Small intestine (tissue), 7 donors: Measurements from ENCODE around the gene XBP1. TPM values are rescaled to one million over a fixed set of nuclear protein-coding genes. Genes with fewer than 3 reads are reported as not detected.
A peak's percentile ranks its signal among the peaks of the same experiment; 100 is the strongest.

Experiments used
- DNase-seq, 2 donors: peaks; one replicate each; pipeline versions ENCODE4 v3.0.0 to v3.0.0-alpha.2; 2013
- FAIRE-seq: peaks from 2 replicates; lab custom pipeline; 2012; peaks lifted over from hg19 to GRCh38; lab: Jason Lieb, UNC
- H3K27ac ChIP-seq, 3 donors: one replicate each; pipeline ENCODE4 v1.5.1; 2013; ENCODE audit warnings: low read length in 2 of 3, mild to moderate bottlenecking in 2 of 3, control low read depth in 1 of 3, inconsistent platforms in 1 of 3, low read depth in 1 of 3, moderate library complexity in 1 of 3
- H3K27me3 ChIP-seq, 3 donors: one replicate each; pipeline ENCODE4 v1.6.1; 2013; ENCODE audit warnings: low read length in 3 of 3, inconsistent platforms in 1 of 3; ENCODE audit not compliant: control insufficient read depth in 3 of 3, insufficient read depth in 3 of 3
- H3K36me3 ChIP-seq, 3 donors: one replicate each; pipeline ENCODE4 v1.6.1; 2013; ENCODE audit warnings: low read length in 3 of 3, inconsistent platforms in 1 of 3, low read depth in 1 of 3, mild to moderate bottlenecking in 1 of 3, moderate library complexity in 1 of 3; ENCODE audit not compliant: control insufficient read depth in 3 of 3, insufficient read depth in 2 of 3
- H3K4me1 ChIP-seq, 3 donors: one replicate each; pipeline ENCODE4 v1.6.1; 2013; ENCODE audit warnings: low read length in 2 of 3, inconsistent platforms in 1 of 3, low read depth in 1 of 3, mild to moderate bottlenecking in 1 of 3, moderate library complexity in 1 of 3; ENCODE audit not compliant: control insufficient read depth in 3 of 3, insufficient read depth in 2 of 3
- H3K4me3 ChIP-seq, 3 donors: one replicate each; pipeline ENCODE4 v1.5.1; 2013; ENCODE audit warnings: low read length in 3 of 3, control low read depth in 1 of 3, inconsistent platforms in 1 of 3, low read depth in 1 of 3, mild to moderate bottlenecking in 1 of 3, moderate library complexity in 1 of 3
- H3K9me3 ChIP-seq, 2 donors: one replicate each; pipeline ENCODE4 v1.6.1; 2013; ENCODE audit warnings: low read depth in 1 of 2, low read length in 1 of 2; ENCODE audit not compliant: control insufficient read depth in 2 of 2, insufficient read depth in 1 of 2
- WGBS, 3 donors: extraction: QIAGEN DNeasy Blood & Tissue Kit; methylation state at CpG; one replicate each; pipeline ENCODE4 v1.1.7; 2013; 5-methylcytosine and 5-hydroxymethylcytosine counted together
- polyA plus RNA-seq, 4 donors: library from polyadenylated mRNA; stranded (reverse) in 3 of 4; unstranded in 1 of 4; fragments of 200-250 nt in 3 of 4; fragments of 120-200 nt in 1 of 4; gene quantifications; one replicate each; pipeline versions ENCODE4 v1.2.1 to v1.2.3, GENCODE V29; 2013
- donor health status: healthy with polysubstance abuse.
- donor health status: control.
- donor health status: control.
- donor health status: Bipolar disorder and iron deficiency.
- donor health status: healthy.

Gene XBP1
- polyA plus RNA-seq, 4 donors: 60.2 to 263 (median 173) TPM

DNA sequence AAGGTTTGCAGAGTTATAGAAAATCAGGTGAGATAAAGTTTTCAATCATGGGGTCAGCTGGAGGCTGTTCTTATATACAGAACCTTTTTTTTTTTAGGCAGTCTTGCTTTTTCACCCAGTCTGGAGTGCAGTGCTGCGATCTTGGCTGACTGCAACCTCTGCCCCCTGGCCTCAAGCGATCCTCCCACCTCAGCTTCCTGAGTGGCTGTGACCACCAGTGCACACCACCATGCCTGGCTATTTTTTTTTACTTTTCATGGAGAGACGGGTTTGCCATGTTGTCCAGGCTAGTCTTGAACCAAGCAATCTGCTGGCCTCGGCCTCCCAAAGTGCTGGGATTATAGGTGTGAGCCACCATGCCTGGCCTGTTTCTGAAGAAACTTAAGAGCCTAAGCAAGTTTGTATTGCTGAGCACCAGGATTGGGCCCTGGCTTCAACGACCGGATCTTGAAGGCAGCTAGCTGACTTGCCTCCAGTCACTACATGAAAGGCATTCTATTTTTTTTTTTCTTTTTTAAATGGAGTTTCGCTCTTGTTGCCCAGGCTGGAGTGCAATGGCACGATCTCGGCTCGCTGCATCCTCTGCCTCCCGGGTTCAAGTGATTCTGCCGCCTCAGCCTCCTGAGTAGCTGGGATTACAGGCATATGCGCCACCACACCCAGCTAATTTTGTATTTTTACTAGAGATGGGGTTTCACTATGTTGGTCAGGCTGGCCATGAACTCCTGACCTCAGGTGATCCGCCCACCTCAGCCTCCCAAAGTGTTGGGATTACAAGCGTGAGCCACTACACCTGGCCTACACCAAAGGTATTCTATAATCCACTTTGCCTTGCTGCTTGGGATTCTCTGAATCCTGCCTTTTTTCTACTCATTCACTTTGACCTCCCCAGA, 7.6 kb downstream of the XBP1 start:
- no peaks in the 10 kb centered on the region for H3K9me3 ChIP-seq
- peaks cover 22 to 37% (median 28%) of the 10 kb centered on the region in 3 donors for H3K36me3 ChIP-seq
- WGBS, 3 donors: 78 to 84% (median 79%) methylated on average over 15 of the region's 15 CpGs
- no peak overlapping the region for H3K4me3 ChIP-seq
- H3K27ac ChIP-seq: peak overlapping the region in 1 of 3 donors; percentile 52
- peaks cover 0 to 24% (median 7%) of the 10 kb centered on the region in 3 donors for H3K4me1 ChIP-seq
- no peaks in the 10 kb centered on the region for H3K27me3 ChIP-seq
- DNase-seq (no peak), FAIRE-seq (no peak)

DNA sequence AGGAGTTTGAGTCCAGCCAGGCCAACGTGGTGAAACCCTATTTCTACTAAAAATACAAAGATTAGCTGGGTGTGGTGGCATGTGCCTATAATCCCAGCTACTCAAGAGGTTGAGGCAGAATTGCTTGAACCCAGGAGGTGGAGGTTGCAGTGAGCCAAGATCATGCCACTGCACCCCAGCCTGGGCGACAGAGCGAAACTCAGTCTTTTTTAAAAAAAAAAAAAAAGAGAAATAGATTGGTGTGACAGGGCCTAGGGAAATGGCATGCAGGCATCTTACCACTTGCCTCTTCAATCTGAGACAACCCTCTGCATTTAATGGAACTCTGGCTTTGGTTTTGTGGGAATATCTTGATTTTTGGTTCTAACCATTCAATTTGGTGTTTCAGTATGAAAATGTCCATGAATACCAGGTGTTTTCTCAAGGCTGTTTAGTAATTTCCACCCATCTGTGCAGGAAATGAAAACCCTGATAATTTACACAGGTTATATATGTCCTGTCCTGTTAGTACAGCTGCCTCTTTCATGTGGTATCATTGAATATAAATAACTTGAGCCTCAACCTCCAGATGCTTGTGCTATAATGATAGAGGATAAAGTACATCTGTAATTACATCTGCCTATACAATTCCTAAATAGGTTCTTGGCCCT, 8.4 kb downstream of the XBP1 start:
- Histone ChIP-seq H3K4me1 (peaks cover 0 to 18% (median 4%) of the 10 kb centered on the region in 3 donors), H3K36me3 (peaks cover 23 to 36% (median 28%) of the 10 kb centered on the region in 3 donors), H3K9me3 (no peaks in the 10 kb centered on the region), H3K27me3 (no peaks in the 10 kb centered on the region), H3K27ac (peak overlapping the region in 1 of 3 donors; percentile 32), H3K4me3 (no peak overlapping the region)
- FAIRE-seq (no peak), DNase-seq (peak in 1 of 2 donors; percentile 21)
- 47 to 66% (median 58%) methylated on average over 3 of the region's 3 CpGs for WGBS, 3 donors

DNA sequence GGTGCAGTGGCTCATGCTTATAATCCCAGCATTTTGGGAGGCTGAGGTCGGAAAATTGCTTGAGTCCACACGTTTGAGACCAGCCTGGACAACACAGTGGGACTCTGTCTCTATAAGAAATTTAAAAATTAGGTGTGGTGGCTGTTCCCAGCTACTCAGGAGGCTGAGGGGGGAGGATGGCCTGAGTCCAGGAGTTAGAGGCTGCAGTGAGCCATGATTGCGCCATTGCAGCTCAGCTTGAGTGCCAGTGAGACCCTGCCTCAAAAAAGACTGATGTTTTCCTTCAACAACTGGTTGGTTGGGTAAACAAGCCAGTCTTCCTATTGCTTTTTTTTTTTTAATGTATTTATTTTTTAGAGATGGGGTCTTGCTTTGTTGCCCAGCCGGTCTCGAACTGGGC, 9.2 kb downstream of the XBP1 start:
- H3K36me3 ChIP-seq: peaks cover 22 to 34% (median 24%) of the 10 kb centered on the region in 3 donors
- H3K27ac ChIP-seq: peak overlapping the region in 1 of 3 donors; percentile 54
- no peaks in the 10 kb centered on the region for H3K9me3 ChIP-seq
- H3K4me1 ChIP-seq: peaks cover 0 to 13% (median 3%) of the 10 kb centered on the region in 3 donors
- WGBS, 3 donors: 92 to 96% (median 93%) methylated on average over 5 of the region's 5 CpGs
- no peak overlapping the region for H3K4me3 ChIP-seq
- H3K27me3 ChIP-seq: no peaks in the 10 kb centered on the region
- FAIRE-seq (no peak), DNase-seq (no peak)

DNA sequence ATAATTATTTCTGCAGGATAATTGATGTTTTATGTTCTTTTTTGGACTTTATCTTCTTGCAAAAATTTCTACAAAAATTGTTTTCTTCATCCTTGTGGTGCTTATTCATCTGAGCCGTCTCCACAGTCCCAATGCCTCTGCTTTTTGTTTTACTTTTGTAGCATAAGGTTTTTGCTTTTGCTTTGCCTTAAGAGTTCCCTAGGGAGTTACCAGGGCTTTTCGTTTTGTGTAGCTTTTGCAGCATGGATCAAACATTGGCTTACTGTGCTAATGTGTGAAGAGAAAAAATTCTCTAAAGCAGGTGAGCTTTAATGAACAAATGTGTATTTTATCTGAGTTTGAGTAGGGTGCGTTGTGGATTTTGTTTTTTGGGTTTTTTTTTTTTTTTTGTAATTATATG, 11.8 kb downstream of the XBP1 start:
- no peak overlapping the region for H3K4me3 ChIP-seq
- peaks cover 12 to 31% (median 14%) of the 10 kb centered on the region in 3 donors for H3K36me3 ChIP-seq
- H3K27ac ChIP-seq: no peak overlapping the region
- H3K27me3 ChIP-seq: no peaks in the 10 kb centered on the region
- H3K4me1 ChIP-seq: peaks cover 0 to 27% (median 11%) of the 10 kb centered on the region in 3 donors
- 72 to 90% (median 83%) methylated on average over 3 of the region's 3 CpGs for WGBS, 3 donors
- H3K9me3 ChIP-seq: no peaks in the 10 kb centered on the region
- DNase-seq (no peak), FAIRE-seq (no peak)

DNA sequence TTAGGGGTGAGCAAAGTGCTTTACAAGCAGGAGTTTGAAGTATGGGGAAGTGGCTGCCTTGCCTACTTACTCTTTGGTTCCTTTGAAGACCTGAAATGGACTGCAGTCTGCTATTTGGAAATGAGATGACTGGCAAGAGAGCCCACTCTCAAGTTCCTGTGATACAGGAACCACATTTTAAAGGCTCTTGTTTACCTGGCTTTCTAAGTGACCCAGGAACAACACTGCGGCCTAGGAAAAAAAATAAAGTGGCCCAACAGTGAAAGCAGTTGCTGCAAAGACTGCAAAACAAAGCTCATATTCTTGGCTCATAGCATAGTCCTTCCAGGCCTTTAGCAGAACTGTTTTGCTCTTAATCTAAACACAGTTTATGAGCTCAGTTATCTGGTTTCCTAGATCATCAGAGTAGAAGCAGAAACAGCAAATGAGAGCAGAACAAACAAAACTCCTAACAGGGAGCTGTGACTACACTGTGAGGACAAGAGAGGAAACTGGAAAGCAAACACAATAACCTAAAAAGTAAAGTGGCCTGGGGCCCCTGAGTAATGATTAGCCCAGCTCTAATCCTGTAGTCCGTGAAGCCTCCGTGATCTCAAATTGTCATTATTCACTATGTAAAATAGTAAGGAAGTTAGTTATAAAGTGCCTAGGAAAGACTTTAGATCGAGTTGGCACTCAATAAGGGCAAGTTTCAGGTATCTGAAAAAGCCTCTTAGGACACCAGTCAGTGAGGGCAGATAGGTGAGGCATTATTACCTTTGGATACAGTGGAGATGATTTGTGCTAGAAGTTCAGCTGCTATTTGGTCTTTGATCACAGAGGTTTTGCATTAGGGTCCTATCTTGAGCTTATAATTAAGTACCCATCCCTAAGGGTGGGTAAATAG, 16.3 kb downstream of the XBP1 start:
- peaks cover 0 to 34% (median 10%) of the 10 kb centered on the region in 3 donors for H3K4me1 ChIP-seq
- H3K27me3 ChIP-seq: no peaks in the 10 kb centered on the region
- H3K27ac ChIP-seq: peak overlapping the region; percentile 14 to 82 (median 72)
- WGBS, 3 donors: 26 to 51% (median 33%) methylated on average over 4 of the region's 4 CpGs
- peaks cover 10 to 35% (median 21%) of the 10 kb centered on the region in 3 donors for H3K36me3 ChIP-seq
- no peaks in the 10 kb centered on the region for H3K9me3 ChIP-seq
- FAIRE-seq (no peak), DNase-seq (peak; percentile 35 to 88)
- H3K4me3 ChIP-seq: no peak overlapping the region

DNA sequence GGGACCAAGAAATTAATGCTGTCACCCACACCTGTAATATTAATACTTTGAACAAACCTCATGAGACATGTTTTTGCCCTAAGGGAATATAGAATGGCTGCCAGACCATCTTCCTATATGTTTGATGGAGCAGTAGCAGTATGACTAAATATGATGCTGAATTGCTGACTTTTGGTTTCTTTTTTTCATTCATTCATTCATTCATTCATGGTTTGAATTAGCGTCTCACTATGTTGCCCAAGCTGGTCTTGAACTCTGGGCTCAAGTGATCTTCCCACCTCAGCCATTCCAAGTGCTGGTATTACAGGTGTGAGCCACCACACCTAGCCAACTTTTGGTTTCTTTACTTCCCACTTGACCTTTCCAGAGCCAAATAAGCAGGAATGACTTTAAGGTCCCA, 20.1 kb downstream of the XBP1 start:
- Histone ChIP-seq H3K9me3 (no peaks in the 10 kb centered on the region), H3K27me3 (no peaks in the 10 kb centered on the region), H3K4me1 (peaks cover 0 to 27% (median 10%) of the 10 kb centered on the region in 3 donors), H3K4me3 (no peak overlapping the region), H3K27ac (no peak overlapping the region), H3K36me3 (peaks cover 6 to 55% (median 11%) of the 10 kb centered on the region in 3 donors)
- FAIRE-seq (no peak), DNase-seq (no peak)
- 100% methylated on average over 1 of the region's 1 CpG for WGBS, 3 donors

DNA sequence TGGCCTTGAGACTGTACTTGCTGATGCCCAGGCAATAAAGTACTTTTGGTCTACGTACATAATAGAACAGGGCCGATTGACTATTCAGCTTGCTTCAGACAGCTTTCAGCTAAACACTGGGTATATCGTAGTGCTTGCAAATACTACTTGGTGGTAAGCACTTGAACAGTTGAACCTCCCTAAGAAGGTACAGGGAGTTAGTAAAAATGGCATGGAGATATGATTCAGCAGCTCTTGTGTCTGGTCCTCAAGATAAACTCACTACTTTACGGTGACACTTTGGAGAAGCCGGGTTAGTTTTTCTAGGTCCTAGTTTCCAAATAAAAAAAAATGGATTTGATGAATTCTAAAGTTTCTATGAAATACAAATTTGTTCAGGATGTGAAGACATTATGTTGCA, 20.5 kb downstream of the XBP1 start:
- H3K36me3 ChIP-seq: peaks cover 4 to 53% (median 10%) of the 10 kb centered on the region in 3 donors
- no peak for FAIRE-seq

More for the DNA sequence above, 20.5 kb downstream of the XBP1 start:
- no peak overlapping the region for H3K4me3 ChIP-seq
- H3K27me3 ChIP-seq: no peaks in the 10 kb centered on the region
- H3K9me3 ChIP-seq: no peaks in the 10 kb centered on the region
- 72 to 83% (median 73%) methylated on average over 5 of the region's 5 CpGs for WGBS, 3 donors
- DNase-seq: no peak
- peaks cover 0 to 24% (median 10%) of the 10 kb centered on the region in 3 donors for H3K4me1 ChIP-seq
- peak overlapping the region in 1 of 3 donors; percentile 20 for H3K27ac ChIP-seq
